ENCODE measurements around the gene ACSM6.

The ACSM6 gene

DNA sequence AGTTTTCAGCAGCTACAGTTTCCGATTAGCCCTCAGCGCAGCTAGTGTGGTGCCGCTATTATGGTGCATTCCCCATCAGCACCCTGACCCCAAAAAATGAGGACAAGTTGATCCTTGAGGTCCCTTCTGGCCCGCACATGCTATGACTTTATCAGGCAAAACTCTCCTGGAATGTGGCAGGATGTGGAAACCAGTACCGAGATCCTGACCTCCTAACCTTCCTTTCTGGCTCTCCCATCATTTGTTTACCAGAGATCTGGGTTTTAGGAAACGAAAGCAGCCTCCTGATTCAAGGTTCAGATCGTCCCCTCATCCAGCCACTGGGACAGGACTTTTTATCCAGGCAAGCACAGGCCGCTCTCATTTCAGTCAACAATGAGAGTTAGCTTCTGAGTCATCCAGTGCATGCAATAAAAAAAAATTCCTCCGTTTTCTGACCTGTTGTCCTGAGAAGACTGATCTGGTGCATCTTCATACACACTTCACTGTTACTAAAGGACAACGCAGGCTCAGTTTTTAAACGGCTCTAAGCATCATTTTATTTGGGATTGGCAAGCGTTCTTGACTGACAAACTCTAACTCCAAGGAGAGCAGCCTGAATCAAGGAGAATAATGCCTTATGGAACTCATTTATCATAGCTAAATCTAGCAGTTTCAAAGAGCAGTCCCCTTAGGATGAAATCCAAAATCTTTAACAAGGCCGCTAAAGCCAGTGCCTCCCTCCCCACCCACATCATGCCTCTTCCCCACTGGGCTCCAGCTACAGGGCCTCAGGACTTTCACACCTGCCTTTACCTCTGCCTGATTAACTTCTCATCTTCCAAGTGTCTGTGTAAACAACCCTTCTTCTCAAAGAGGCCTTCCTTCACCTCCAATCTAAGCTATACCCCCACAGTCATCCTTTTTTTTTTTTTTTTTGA is 79.6 kb downstream of the ACSM6 start:
- DNase-seq: no peak

DNA sequence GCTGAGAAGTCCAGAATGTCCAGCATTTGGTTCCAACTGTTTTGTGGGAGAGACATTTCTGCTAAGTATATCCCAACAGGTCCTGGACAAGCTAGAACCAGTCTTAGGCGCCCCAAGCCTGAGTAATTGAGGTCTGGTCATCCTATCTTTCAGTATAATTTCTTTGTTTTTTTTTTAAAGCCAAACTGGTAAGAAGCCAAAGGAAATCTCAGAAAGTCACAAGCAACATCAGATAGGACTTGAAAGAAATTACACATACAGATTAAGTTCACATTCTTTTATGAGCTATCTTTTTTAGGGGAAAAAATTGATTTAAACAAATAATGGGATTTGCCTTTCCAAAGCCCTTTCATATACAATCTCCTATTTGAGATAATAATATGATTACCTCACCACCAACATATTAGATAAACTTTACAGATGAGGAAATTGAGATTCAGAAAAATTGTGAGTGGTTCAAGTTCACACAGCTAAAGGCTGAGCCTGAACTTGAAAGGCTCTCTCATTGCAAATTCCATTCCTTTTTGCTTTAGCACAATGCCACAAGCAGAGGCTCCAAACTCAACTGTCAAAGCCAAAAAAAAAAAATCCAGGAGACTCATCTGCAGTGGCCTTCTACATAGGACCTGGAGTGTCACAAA is 81.8 kb downstream of the ACSM6 start:
- no peak for DNase-seq

GRCh38 chr10:95276367-95277200 is 82.5 kb downstream of the ACSM6 start:
- no peak for DNase-seq

DNA sequence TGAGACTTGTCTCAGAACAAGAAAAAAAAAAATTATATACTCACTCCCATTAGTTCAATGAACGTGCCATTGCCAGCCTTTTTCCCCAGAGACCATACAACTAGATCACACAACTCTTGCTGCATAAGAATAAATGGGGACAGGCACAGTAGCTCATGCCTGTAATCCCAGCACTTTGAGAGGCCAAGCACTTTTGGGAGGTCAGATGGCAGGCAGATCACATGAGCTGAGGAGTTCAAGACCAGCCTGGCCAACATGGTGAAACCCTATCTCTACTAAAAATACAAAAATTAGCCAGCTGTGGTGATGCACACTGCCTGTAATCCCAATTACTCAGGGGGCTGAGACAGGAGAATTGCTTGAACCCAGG is 83.1 kb downstream of the ACSM6 start:
- DNase-seq: no peak

DNA sequence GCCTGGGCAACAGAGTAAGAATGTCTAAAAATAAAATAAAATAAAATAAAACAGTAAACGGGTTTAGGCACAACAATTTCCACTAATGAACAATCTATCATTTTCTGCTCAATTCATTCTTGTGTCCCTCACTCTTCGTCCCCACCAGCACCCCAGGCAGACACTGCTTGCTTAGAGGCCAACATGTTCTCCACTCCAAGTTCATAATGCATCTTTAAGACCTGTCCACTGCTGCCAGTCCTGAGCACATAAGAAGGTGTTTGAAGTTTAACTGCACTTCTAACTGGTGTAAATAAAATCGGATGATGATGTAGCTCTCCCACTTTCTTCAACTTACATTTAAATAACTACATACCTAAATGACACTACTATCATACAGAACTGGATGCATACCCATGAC is 83.6 kb downstream of the ACSM6 start:
- no peak for DNase-seq
